H1 (cell line): ENCODE data around the gene ZC3H12C.

ENCODE experiments used
- ATF2 ChIP-seq: IDR thresholded peaks from 2 replicates; pipeline ENCODE4 v1.6.1; 2012; ENCODE audit warnings: low read length, inconsistent platforms
- CHD1 ChIP-seq: IDR thresholded peaks from 2 replicates; pipeline ENCODE4 v1.6.1; 2012; ENCODE audit warnings: low read depth, low read length, improper control_type of control experiment
- CHD2 ChIP-seq: IDR thresholded peaks from 2 replicates; pipeline ENCODE4 v1.6.1; 2012; ENCODE audit warnings: low read length, improper control_type of control experiment
- CTCF ChIP-seq, 3 experiments: IDR thresholded peaks; 1 replicate in 2 of 3; 2 replicates in 1 of 3; pipeline versions ENCODE4 v1.5.1 to v1.6.1; 2011; ENCODE audit warnings: low read length in 3 of 3, mild to moderate bottlenecking in 3 of 3, inconsistent platforms in 2 of 3, low read depth in 1 of 3, moderate library complexity in 1 of 3; ENCODE audit not compliant: insufficient read depth in 1 of 3; ENCODE audit errors: control extremely low read depth in 1 of 3
- EP300 ChIP-seq, 2 experiments: IDR thresholded peaks; 1 replicate in 1 of 2; 2 replicates in 1 of 2; pipeline ENCODE4 v1.6.1; 2011 to 2012; ENCODE audit warnings: low read depth in 2 of 2, low read length in 2 of 2, mild to moderate bottlenecking in 2 of 2, borderline replicate concordance in 1 of 2, inconsistent platforms in 1 of 2, moderate library complexity in 1 of 2
- KDM4A ChIP-seq: IDR thresholded peaks from one replicate; pipeline ENCODE4 v1.7.1; 2012; ENCODE audit warnings: low read depth, mild to moderate bottlenecking, moderate library complexity, low read length, inconsistent platforms; ENCODE audit not compliant: severe bottlenecking
- POLR2A ChIP-seq, 2 experiments: IDR thresholded peaks; 1 replicate in 1 of 2; 2 replicates in 1 of 2; pipeline ENCODE4 v1.6.1; 2011; ENCODE audit warnings: low read depth in 2 of 2, low read length in 2 of 2, mild to moderate bottlenecking in 2 of 2; ENCODE audit errors: control extremely low read depth in 1 of 2
- POLR2AphosphoS5 ChIP-seq: IDR thresholded peaks from 2 replicates; pipeline ENCODE4 v1.6.1; 2011; ENCODE audit warnings: low read depth, low read length
- RAD21 ChIP-seq, 2 experiments: IDR thresholded peaks in 1 of 2; conservative IDR thresholded peaks in 1 of 2; 2 replicates each; pipeline ENCODE4 v1.6.1; 2011; ENCODE audit warnings: low read depth in 2 of 2, low read length in 2 of 2, improper control_type of control experiment in 1 of 2, inconsistent platforms in 1 of 2, mild to moderate bottlenecking in 1 of 2, moderate library complexity in 1 of 2
- SIX5 ChIP-seq: IDR thresholded peaks from 2 replicates; pipeline ENCODE4 v1.6.1; 2011; ENCODE audit warnings: mild to moderate bottlenecking, low read depth, low read length

GRCh38 chr11:110173811-110174644, 80.8 kb downstream of the ZC3H12C start:
- TF ChIP-seq CHD1: no peak
- no peak for TF ChIP-seq SIX5
- peak; percentile 69 to 93 (median 81) for TF ChIP-seq CTCF (IDR thresholded peaks at IDR 0.05; ENCODE audit: control extremely low read depth in 1 of 3, insufficient read depth in 1 of 3, low read depth in 1 of 3, low read length in 3 of 3)
- no peak for TF ChIP-seq POLR2A (IDR thresholded peaks at IDR 0.05; ENCODE audit: control extremely low read depth in 1 of 2, low read depth in 2 of 2, low read length in 2 of 2)
- no peak for TF ChIP-seq KDM4A
- TF ChIP-seq ATF2: no peak
- TF ChIP-seq RAD21 (IDR thresholded peaks at IDR 0.05 in 1 of 2, conservative IDR thresholded peaks at IDR 0.05 in 1 of 2; ENCODE audit: low read depth in 2 of 2, low read length in 2 of 2): peak; percentile 55 to 67
- TF ChIP-seq CHD2: no peak
- TF ChIP-seq POLR2AphosphoS5: no peak
- no peak for TF ChIP-seq EP300 (IDR thresholded peaks at IDR 0.05; ENCODE audit: borderline replicate concordance in 1 of 2, low read depth in 2 of 2, low read length in 2 of 2)
